BJ (cell line): ENCODE results near the gene ZDHHC7. TPM values are rescaled to one million over a fixed set of nuclear protein-coding genes. Genes with fewer than 3 reads are reported as not detected.

Source experiments
- CTCF ChIA-PET: fragments of 350-600 bp; formaldehyde crosslinking; extraction: SDS; loops from one replicate; lab custom pipeline; 2021; ENCODE audit warnings: antibody characterized with exemption, inconsistent platforms; lab: Yijun Ruan, JAX
- POLR2A ChIA-PET: fragments of 300-600 bp; sonication (Branson Sonifier 250); formaldehyde crosslinking; extraction: SDS; loops from one replicate; lab custom pipeline; 2021; ENCODE audit warnings: antibody characterized with exemption; lab: Charles Lee
- DNase-seq: peaks from one replicate; pipeline ENCODE4 v3.0.0-alpha.2; 2011; ENCODE audit warnings: low read depth
- H3K27me3 ChIP-seq: 2 replicates; pipeline ENCODE4 v1.6.0; 2011; ENCODE audit warnings: low read length; ENCODE audit not compliant: control insufficient read depth, insufficient read depth
- H3K36me3 ChIP-seq: 2 replicates; pipeline ENCODE4 v1.5.1; 2011; ENCODE audit warnings: low read length; ENCODE audit not compliant: control insufficient read depth, insufficient read depth
- H3K4me3 ChIP-seq: 2 replicates; pipeline ENCODE4 v1.5.1; 2011; ENCODE audit warnings: low read depth, mild to moderate bottlenecking, control low read depth, low read length
- polyA plus RNA-seq: library from polyadenylated mRNA; depleted of rRNA; stranded (reverse); fragments of >200 nt; gene quantifications from 2 replicates; pipeline ENCODE4 v1.2.3, GENCODE V29; 2011
- TF ChIP-seq, protein P1 (sequence below): IDR thresholded peaks from 2 replicates; pipeline ENCODE4 v1.5.1; 2011; ENCODE audit warnings: low read depth, mild to moderate bottlenecking, control low read depth, inconsistent platforms, low read length, moderate library complexity; ENCODE audit not compliant: insufficient read depth

The ZDHHC7 gene
- polyA plus RNA-seq, 1 experiment: 111 TPM

GRCh38 chr16:84996365-84996764 is 15.0 kb downstream of the ZDHHC7 start:
- no peak for DNase-seq
- peaks cover 4% of the 10 kb centered on the region; the same call in 1 of the 2 replicates for H3K36me3 ChIP-seq
- H3K27me3 ChIP-seq: no peaks in the 10 kb centered on the region
- ChIA-PET CTCF (interaction anchor here (0.7 to 1.4 kb wide), 2 partner anchors 25 to 31 kb away, joined by 3 to 4 read pairs; no protein-coding TSS in a partner anchor), POLR2A (interaction anchor here (0.6 kb wide), 1 partner anchor 1074 kb away, joined by 3 read pairs; no protein-coding TSS in a partner anchor)
- H3K4me3 ChIP-seq: no peak overlapping the region
- TF ChIP-seq, protein P1, sequence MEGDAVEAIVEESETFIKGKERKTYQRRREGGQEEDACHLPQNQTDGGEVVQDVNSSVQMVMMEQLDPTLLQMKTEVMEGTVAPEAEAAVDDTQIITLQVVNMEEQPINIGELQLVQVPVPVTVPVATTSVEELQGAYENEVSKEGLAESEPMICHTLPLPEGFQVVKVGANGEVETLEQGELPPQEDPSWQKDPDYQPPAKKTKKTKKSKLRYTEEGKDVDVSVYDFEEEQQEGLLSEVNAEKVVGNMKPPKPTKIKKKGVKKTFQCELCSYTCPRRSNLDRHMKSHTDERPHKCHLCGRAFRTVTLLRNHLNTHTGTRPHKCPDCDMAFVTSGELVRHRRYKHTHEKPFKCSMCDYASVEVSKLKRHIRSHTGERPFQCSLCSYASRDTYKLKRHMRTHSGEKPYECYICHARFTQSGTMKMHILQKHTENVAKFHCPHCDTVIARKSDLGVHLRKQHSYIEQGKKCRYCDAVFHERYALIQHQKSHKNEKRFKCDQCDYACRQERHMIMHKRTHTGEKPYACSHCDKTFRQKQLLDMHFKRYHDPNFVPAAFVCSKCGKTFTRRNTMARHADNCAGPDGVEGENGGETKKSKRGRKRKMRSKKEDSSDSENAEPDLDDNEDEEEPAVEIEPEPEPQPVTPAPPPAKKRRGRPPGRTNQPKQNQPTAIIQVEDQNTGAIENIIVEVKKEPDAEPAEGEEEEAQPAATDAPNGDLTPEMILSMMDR: no peak

DNA sequence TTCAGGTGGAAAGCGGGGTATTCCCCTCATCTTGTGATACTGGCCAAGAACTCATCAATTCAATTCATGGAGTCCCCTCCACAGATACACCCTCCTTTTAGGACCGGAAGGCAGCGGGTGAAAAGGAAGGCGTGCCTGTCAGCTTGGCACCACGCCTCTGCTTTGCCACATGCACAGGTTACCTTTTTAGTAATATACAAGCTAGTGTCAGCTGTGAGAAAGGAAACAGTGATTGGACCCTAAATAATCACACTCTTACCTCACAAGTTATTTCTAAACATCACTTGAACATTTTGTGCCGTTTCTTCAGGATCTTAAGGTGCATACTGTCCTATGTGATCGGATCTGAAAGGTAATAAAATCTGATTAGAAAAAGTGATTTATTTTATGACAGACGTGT is 15.7 kb downstream of the ZDHHC7 start:
- Histone ChIP-seq H3K27me3 (no peaks in the 10 kb centered on the region), H3K36me3 (peaks cover 5% of the 10 kb centered on the region), H3K4me3 (no peak overlapping the region)
- ChIA-PET CTCF (interaction anchor here (0.7 to 1.2 kb wide), 2 partner anchors 31 to 91 kb away, joined by 3 to 4 read pairs; no protein-coding TSS in a partner anchor), POLR2A (no interaction called here)
- DNase-seq: no peak
- TF ChIP-seq, protein P1: no peak

DNA sequence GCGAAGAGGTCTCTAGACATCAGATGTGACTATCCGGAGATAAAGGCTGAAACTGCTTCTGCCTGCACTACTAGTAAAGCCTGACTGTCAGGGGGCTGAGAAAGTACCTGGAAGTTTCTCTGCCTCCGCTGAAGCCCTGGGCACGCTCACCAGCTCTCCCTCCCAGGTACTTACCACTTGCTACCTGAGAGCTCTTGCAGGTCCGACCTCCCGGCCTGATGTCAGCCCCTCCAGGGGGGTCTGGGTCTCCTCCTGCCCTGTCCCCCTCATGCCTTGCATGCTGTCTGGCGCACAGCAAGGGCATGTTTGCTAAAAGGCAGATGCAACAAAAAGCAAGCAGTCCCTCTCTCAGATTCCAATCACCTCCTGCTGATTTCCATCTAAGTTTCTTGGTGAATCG is 17.4 kb downstream of the ZDHHC7 start:
- Histone ChIP-seq H3K4me3 (no peak overlapping the region), H3K36me3 (peaks cover 10% of the 10 kb centered on the region), H3K27me3 (no peaks in the 10 kb centered on the region)
- no peak for DNase-seq
- TF ChIP-seq, protein P1: no peak
- CTCF ChIA-PET: interaction anchor here (0.6 to 1.4 kb wide), 4 partner anchors 8 to 34 kb away, joined by 3 to 10 read pairs (median 4); partner anchors contain the start of gene KIAA0513
- POLR2A ChIA-PET: no interaction called here

DNA sequence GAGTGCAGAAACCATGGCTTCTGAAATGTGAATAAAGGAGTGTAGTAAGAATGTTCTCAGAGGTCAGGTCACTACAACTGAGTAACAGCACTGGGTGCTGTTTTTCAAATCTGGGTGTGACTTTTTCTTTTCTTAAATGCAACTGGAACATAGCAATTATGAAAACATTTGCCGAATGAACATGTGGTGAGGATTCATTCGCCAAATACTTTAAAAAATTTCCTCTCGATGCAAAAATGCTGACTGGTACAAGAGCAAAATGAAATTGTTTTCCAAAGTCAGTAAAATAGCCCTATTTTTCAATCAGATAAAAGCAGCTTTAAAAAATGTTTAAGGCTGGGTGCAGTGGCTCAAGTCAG is 18.6 kb downstream of the ZDHHC7 start:
- no peak for DNase-seq
- peaks cover 15% of the 10 kb centered on the region for H3K36me3 ChIP-seq
- POLR2A ChIA-PET: no interaction called here

DNA sequence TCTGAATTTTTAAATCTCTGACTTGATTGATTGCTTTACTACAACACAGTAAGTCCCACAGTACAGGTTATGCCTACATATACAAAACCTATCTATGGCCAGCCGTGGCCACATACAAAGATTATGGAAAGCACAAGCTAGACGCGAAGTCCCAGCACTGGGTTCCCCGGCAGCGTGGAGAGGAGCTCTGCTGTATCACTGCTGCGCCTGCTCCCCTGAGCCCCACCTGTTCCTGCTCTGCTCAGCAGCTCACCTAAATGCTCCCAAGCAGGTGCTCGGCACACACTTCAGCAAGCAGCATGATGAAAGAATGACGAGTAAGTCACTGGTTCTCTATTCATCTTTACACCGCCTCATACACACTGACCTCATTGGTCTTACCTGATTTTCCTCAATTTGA is 20.6 kb downstream of the ZDHHC7 start:
- TF ChIP-seq, protein P1: no peak
- no peak overlapping the region for H3K4me3 ChIP-seq
- peaks cover 19% of the 10 kb centered on the region for H3K36me3 ChIP-seq
- POLR2A ChIA-PET: no interaction called here
- CTCF ChIA-PET: no interaction called here
- no peak for DNase-seq
- no peaks in the 10 kb centered on the region for H3K27me3 ChIP-seq

More for the DNA sequence above, 18.6 kb downstream of the ZDHHC7 start:
- Histone ChIP-seq H3K27me3 (no peaks in the 10 kb centered on the region), H3K4me3 (no peak overlapping the region)
- TF ChIP-seq, protein P1: no peak
- CTCF ChIA-PET: interaction anchor here (1.1 kb wide), 1 partner anchor 22 kb away, joined by 5 read pairs; no protein-coding TSS in a partner anchor
